GM23338 (cell line): ENCODE measurements around the gene SERPINA6. TPM values are rescaled to one million over a fixed set of nuclear protein-coding genes. Genes with fewer than 3 reads are reported as not detected.
"Not testable (repeated sequence)": the region's sequence is repeated elsewhere in the genome, so short reads cannot be mapped to it uniquely, and the experiment has no call there.

Source experiments
- ATAC-seq: fragments of 200-7000 bp; cut with Tn5 transposase; 3 replicates; pipeline ENCODE4 v1.9.1; 2020
- DNase-seq: peaks from one replicate; pipeline ENCODE4 v3.0.0-alpha.2; 2015; ENCODE audit warnings: low spot score
- H2AFZ ChIP-seq: fragments of 200-600 bp; sonication (generic); 2 replicates; pipeline ENCODE4 v1.8.0; 2016; ENCODE audit warnings: antibody characterized with exemption, mild to moderate bottlenecking, moderate library complexity
- H3F3A ChIP-seq: fragments of 200-600 bp; sonication (generic); replicated peaks from 2 replicates; pipeline ENCODE4 v1.8.0; 2017; ENCODE audit warnings: antibody characterized with exemption, mixed run types, low read depth
- H3K27ac ChIP-seq: fragments of 200-600 bp; sonication (generic); 2 replicates; pipeline ENCODE4 v1.6.1; 2016; ENCODE audit warnings: low read depth
- H3K27me3 ChIP-seq: fragments of 200-600 bp; sonication (generic); 2 replicates; pipeline ENCODE4 v1.8.0; 2016; ENCODE audit warnings: mild to moderate bottlenecking, mixed run types, moderate library complexity; ENCODE audit not compliant: insufficient read depth
- H3K36me3 ChIP-seq: fragments of 200-600 bp; sonication (generic); 2 replicates; pipeline ENCODE4 v1.8.0; 2016; ENCODE audit warnings: mild to moderate bottlenecking; ENCODE audit not compliant: insufficient read depth
- H3K4me1 ChIP-seq: fragments of 200-600 bp; sonication (generic); 2 replicates; pipeline ENCODE4 v1.8.0; 2016; ENCODE audit warnings: mild to moderate bottlenecking, moderate library complexity; ENCODE audit not compliant: insufficient read depth
- H3K4me2 ChIP-seq: fragments of 200-600 bp; sonication (generic); 2 replicates; pipeline ENCODE4 v1.7.1; 2017; ENCODE audit warnings: mixed run types
- H3K4me3 ChIP-seq: fragments of 200-600 bp; sonication (generic); 2 replicates; pipeline ENCODE4 v1.6.1; 2016; ENCODE audit warnings: mixed run types
- H3K79me2 ChIP-seq: fragments of 200-600 bp; sonication (generic); replicated peaks from 2 replicates; pipeline ENCODE4 v1.8.0; 2017; ENCODE audit warnings: mild to moderate bottlenecking; ENCODE audit not compliant: insufficient read depth
- H3K9me2 ChIP-seq: fragments of 200-600 bp; sonication (generic); 2 replicates; pipeline ENCODE4 v1.8.0; 2017; ENCODE audit not compliant: insufficient read depth
- H4K20me1 ChIP-seq: fragments of 200-600 bp; sonication (generic); replicated peaks from 2 replicates; pipeline ENCODE4 v1.8.0; 2017; ENCODE audit warnings: mild to moderate bottlenecking; ENCODE audit not compliant: insufficient read depth
- H3K27ac Mint-ChIP-seq: 2 replicates; pipeline ENCODE4 v1.8.0; 2020; ENCODE audit warnings: inconsistent platforms, mild to moderate bottlenecking, moderate library complexity, mixed read lengths
- H3K27me3 Mint-ChIP-seq: 3 replicates; pipeline ENCODE4 v1.8.0; 2022; ENCODE audit warnings: low read depth, mild to moderate bottlenecking, moderate library complexity, mixed read lengths, inconsistent platforms; ENCODE audit not compliant: insufficient read depth, poor library complexity
- H3K36me3 Mint-ChIP-seq: 3 replicates; pipeline ENCODE4 v1.8.0; 2021; ENCODE audit warnings: low read depth, mild to moderate bottlenecking, inconsistent platforms, moderate library complexity, mixed read lengths
- H3K4me1 Mint-ChIP-seq: 3 replicates; pipeline ENCODE4 v1.8.0; 2020; ENCODE audit warnings: mild to moderate bottlenecking, inconsistent platforms, mixed read lengths
- H3K4me3 Mint-ChIP-seq: 3 replicates; pipeline ENCODE4 v1.8.0; 2021; ENCODE audit warnings: moderate library complexity, mild to moderate bottlenecking, inconsistent platforms, mixed read lengths
- H3K9me3 Mint-ChIP-seq: 3 replicates; pipeline ENCODE4 v1.8.0; 2020; ENCODE audit warnings: moderate library complexity, mild to moderate bottlenecking, inconsistent platforms, mixed read lengths
- CREB1 ChIP-seq: fragments of 250-450 bp; sonication (Bioruptor Pico); IDR thresholded peaks from 2 replicates; pipeline ENCODE4 v1.5.0; 2020; ENCODE audit warnings: low read depth, mild to moderate bottlenecking, moderate library complexity
- ETS1 ChIP-seq: IDR thresholded peaks from 2 replicates; pipeline ENCODE4 v1.6.1; 2016; ENCODE audit warnings: antibody characterized with exemption
- EZH2 ChIP-seq: fragments of 200-600 bp; sonication (generic); IDR thresholded peaks from one replicate; pipeline ENCODE4 v1.8.0; 2017; ENCODE audit warnings: antibody characterized with exemption, mild to moderate bottlenecking, low read depth; ENCODE audit not compliant: unreplicated experiment
- EZH2phosphoT487 ChIP-seq: fragments of 200-600 bp; sonication (generic); IDR thresholded peaks from one replicate; pipeline ENCODE4 v1.8.1; 2018; ENCODE audit warnings: antibody characterized with exemption; ENCODE audit not compliant: unreplicated experiment
- NANOG ChIP-seq: IDR thresholded peaks from 2 replicates; pipeline ENCODE4 v1.6.1; 2016; ENCODE audit warnings: antibody characterized with exemption, borderline replicate concordance
- POLR2AphosphoS5 ChIP-seq: IDR thresholded peaks from 2 replicates; pipeline ENCODE4 v1.6.1; 2016; ENCODE audit warnings: antibody characterized with exemption, low read depth
- ZNF114 ChIP-seq: fragments of 250-450 bp; sonication (Bioruptor Pico); IDR thresholded peaks from 2 replicates; pipeline ENCODE4 v1.5.0; 2020; ENCODE audit warnings: mild to moderate bottlenecking, moderate library complexity
- ZNF331 ChIP-seq: fragments of 250-450 bp; sonication (Bioruptor Pico); IDR thresholded peaks from 2 replicates; pipeline ENCODE4 v1.5.0; 2020; ENCODE audit warnings: low read depth, mild to moderate bottlenecking, moderate library complexity
- polyA plus RNA-seq: library from polyadenylated mRNA; unstranded; fragments of >200 nt; fragmentation: Nextera tagmentation; extraction: Ambion mirVana; gene quantifications from 2 replicates; pipeline ENCODE4 v1.2.1, GENCODE V29; 2016
- total RNA-seq: library from RNA; depleted of rRNA; stranded (reverse); fragments of >200 nt; shearing (Covaris generic); gene quantifications from 2 replicates; pipeline ENCODE4 v1.2.3, GENCODE V29; 2014
- TF ChIP-seq, protein P1 (sequence below): fragments of 250-450 bp; sonication (Bioruptor Pico); IDR thresholded peaks from 2 replicates; pipeline ENCODE4 v1.5.0; 2020; ENCODE audit warnings: mild to moderate bottlenecking, moderate library complexity
- TF ChIP-seq, protein P2 (sequence below): IDR thresholded peaks from one replicate; pipeline ENCODE4 v1.6.1; 2018; ENCODE audit warnings: antibody characterized with exemption; ENCODE audit not compliant: unreplicated experiment

Gene SERPINA6
- total and polyA plus RNA-seq, 2 experiments from 2014 or later, result not detected

- TF ChIP-seq, protein P1, sequence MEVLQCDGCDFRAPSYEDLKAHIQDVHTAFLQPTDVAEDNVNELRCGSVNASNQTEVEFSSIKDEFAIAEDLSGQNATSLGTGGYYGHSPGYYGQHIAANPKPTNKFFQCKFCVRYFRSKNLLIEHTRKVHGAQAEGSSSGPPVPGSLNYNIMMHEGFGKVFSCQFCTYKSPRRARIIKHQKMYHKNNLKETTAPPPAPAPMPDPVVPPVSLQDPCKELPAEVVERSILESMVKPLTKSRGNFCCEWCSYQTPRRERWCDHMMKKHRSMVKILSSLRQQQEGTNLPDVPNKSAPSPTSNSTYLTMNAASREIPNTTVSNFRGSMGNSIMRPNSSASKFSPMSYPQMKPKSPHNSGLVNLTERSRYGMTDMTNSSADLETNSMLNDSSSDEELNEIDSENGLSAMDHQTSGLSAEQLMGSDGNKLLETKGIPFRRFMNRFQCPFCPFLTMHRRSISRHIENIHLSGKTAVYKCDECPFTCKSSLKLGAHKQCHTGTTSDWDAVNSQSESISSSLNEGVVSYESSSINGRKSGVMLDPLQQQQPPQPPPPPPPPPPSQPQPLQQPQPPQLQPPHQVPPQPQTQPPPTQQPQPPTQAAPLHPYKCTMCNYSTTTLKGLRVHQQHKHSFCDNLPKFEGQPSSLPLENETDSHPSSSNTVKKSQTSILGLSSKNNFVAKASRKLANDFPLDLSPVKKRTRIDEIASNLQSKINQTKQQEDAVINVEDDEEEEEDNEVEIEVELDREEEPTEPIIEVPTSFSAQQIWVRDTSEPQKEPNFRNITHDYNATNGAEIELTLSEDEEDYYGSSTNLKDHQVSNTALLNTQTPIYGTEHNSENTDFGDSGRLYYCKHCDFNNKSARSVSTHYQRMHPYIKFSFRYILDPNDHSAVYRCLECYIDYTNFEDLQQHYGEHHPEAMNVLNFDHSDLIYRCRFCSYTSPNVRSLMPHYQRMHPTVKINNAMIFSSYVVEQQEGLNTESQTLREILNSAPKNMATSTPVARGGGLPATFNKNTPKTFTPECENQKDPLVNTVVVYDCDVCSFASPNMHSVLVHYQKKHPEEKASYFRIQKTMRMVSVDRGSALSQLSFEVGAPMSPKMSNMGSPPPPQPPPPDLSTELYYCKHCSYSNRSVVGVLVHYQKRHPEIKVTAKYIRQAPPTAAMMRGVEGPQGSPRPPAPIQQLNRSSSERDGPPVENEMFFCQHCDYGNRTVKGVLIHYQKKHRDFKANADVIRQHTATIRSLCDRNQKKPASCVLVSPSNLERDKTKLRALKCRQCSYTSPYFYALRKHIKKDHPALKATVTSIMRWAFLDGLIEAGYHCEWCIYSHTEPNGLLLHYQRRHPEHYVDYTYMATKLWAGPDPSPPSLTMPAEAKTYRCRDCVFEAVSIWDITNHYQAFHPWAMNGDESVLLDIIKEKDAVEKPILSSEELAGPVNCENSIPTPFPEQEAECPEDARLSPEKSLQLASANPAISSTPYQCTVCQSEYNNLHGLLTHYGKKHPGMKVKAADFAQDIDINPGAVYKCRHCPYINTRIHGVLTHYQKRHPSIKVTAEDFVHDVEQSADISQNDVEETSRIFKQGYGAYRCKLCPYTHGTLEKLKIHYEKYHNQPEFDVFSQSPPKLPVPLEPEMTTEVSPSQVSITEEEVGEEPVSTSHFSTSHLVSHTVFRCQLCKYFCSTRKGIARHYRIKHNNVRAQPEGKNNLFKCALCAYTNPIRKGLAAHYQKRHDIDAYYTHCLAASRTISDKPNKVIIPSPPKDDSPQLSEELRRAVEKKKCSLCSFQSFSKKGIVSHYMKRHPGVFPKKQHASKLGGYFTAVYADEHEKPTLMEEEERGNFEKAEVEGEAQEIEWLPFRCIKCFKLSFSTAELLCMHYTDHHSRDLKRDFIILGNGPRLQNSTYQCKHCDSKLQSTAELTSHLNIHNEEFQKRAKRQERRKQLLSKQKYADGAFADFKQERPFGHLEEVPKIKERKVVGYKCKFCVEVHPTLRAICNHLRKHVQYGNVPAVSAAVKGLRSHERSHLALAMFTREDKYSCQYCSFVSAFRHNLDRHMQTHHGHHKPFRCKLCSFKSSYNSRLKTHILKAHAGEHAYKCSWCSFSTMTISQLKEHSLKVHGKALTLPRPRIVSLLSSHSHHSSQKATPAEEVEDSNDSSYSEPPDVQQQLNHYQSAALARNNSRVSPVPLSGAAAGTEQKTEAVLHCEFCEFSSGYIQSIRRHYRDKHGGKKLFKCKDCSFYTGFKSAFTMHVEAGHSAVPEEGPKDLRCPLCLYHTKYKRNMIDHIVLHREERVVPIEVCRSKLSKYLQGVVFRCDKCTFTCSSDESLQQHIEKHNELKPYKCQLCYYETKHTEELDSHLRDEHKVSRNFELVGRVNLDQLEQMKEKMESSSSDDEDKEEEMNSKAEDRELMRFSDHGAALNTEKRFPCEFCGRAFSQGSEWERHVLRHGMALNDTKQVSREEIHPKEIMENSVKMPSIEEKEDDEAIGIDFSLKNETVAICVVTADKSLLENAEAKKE (CRISPR knock-in tag), result no peak
- no peak for TF ChIP-seq EZH2phosphoT487
Measured at GRCh38 chr14:94354638-94355185, 31.6 kb upstream of the SERPINA6 start (continued).

DNA sequence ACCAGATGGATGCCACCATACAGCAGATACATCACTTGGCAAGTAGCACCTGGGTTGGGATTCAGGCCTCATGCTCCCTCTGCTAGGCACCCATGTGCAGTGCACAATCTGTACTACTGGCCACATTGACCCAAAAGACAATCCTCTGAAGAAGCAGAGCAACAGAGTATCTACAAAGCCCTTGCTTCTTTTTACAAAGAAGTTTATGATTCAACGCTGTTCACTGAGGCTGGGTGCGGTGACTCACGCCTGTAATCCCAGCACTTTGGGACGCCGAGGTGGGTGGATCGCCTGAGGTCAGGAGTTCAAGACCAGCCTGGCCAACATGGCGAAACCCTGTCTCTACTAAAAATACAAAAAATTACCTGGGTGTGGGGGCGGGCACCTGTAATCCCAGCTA, 31.1 kb upstream of the SERPINA6 start:
- not testable (repeated sequence) for ATAC-seq, H3K79me2 ChIP-seq, H3K9me3 Mint-ChIP-seq, H3K27ac Mint-ChIP-seq, H3K27me3 ChIP-seq, H2AFZ ChIP-seq, DNase-seq, H3K27me3 Mint-ChIP-seq, H3K36me3 Mint-ChIP-seq, H3K36me3 ChIP-seq, H3K27ac ChIP-seq, H3K4me2 ChIP-seq, H3K4me3 ChIP-seq, H3F3A ChIP-seq, H3K4me3 Mint-ChIP-seq, H4K20me1 ChIP-seq, H3K4me1 ChIP-seq
- H3K4me1 Mint-ChIP-seq, result peaks cover 16% of the 10 kb centered on the region; the same call in 2 of the 3 replicates
- H3K9me2 ChIP-seq, result peaks cover 11% of the 10 kb centered on the region

- no peak overlapping the region for H3K27ac ChIP-seq
- H3K27me3 ChIP-seq, result no peaks in the 10 kb centered on the region
- H3K36me3 ChIP-seq, result no peaks in the 10 kb centered on the region
- H3K27ac Mint-ChIP-seq, result no peak overlapping the region
- H3K4me3 ChIP-seq, result no peak overlapping the region
- no peaks in the 10 kb centered on the region for H3K79me2 ChIP-seq
- ATAC-seq, result no peak
- H3K4me1 Mint-ChIP-seq, result no peaks in the 10 kb centered on the region
- H3K36me3 Mint-ChIP-seq, result no peaks in the 10 kb centered on the region
- H2AFZ ChIP-seq, result no peak overlapping the region
- no peak overlapping the region for H3K4me2 ChIP-seq
- H4K20me1 ChIP-seq, result no peaks in the 10 kb centered on the region
- no peaks in the 10 kb centered on the region for H3K4me1 ChIP-seq
- H3K27me3 Mint-ChIP-seq, result no peaks in the 10 kb centered on the region
- H3F3A ChIP-seq, result no peaks in the 10 kb centered on the region
- H3K9me3 Mint-ChIP-seq, result peaks cover 5% of the 10 kb centered on the region; the same call in 1 of the 3 replicates
- H3K9me2 ChIP-seq, result peaks cover 11% of the 10 kb centered on the region
- no peak overlapping the region for H3K4me3 Mint-ChIP-seq
- no peak for DNase-seq
- no peak for TF ChIP-seq ETS1
- TF ChIP-seq NANOG, result no peak
- TF ChIP-seq ZNF331, result no peak
- TF ChIP-seq, protein P2, sequence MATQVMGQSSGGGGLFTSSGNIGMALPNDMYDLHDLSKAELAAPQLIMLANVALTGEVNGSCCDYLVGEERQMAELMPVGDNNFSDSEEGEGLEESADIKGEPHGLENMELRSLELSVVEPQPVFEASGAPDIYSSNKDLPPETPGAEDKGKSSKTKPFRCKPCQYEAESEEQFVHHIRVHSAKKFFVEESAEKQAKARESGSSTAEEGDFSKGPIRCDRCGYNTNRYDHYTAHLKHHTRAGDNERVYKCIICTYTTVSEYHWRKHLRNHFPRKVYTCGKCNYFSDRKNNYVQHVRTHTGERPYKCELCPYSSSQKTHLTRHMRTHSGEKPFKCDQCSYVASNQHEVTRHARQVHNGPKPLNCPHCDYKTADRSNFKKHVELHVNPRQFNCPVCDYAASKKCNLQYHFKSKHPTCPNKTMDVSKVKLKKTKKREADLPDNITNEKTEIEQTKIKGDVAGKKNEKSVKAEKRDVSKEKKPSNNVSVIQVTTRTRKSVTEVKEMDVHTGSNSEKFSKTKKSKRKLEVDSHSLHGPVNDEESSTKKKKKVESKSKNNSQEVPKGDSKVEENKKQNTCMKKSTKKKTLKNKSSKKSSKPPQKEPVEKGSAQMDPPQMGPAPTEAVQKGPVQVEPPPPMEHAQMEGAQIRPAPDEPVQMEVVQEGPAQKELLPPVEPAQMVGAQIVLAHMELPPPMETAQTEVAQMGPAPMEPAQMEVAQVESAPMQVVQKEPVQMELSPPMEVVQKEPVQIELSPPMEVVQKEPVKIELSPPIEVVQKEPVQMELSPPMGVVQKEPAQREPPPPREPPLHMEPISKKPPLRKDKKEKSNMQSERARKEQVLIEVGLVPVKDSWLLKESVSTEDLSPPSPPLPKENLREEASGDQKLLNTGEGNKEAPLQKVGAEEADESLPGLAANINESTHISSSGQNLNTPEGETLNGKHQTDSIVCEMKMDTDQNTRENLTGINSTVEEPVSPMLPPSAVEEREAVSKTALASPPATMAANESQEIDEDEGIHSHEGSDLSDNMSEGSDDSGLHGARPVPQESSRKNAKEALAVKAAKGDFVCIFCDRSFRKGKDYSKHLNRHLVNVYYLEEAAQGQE, result no peak
- TF ChIP-seq CREB1 (CRISPR knock-in tag), result no peak
- no peak for TF ChIP-seq ZNF114 (CRISPR knock-in tag)
- no peak for TF ChIP-seq POLR2AphosphoS5
- no peak for TF ChIP-seq EZH2phosphoT487
- TF ChIP-seq EZH2, result no peak
Measured at GRCh38 chr14:94349276-94349675, 26.1 kb upstream of the SERPINA6 start.
